IMR-90 (cell line): ENCODE results near the gene DCLK1. TPM values are rescaled to one million over a fixed set of nuclear protein-coding genes. Genes with fewer than 3 reads are reported as not detected.

Source experiments
- ATAC-seq: fragments of 200-7000 bp; cut with Tn5 transposase; 2 replicates; pipeline ENCODE4 v1.9.1; 2020; ENCODE audit warnings: low read depth, mild to moderate bottlenecking, moderate library complexity
- BruUV-seq: library from RNA; stranded (reverse); fragments of 400-500 nt; replicated peaks from 2 replicates; lab custom pipeline; 2021; lab: Mats Ljungman, UMichigan
- CTCF ChIA-PET: fragments of 300-600 bp; formaldehyde crosslinking; extraction: SDS; loops from one replicate; lab custom pipeline; 2021; ENCODE audit warnings: antibody characterized with exemption; lab: Yijun Ruan, JAX
- POLR2A ChIA-PET: fragments of 300-600 bp; sonication (Branson Sonifier 250); formaldehyde crosslinking; loops from one replicate; lab custom pipeline; 2022; ENCODE audit warnings: antibody characterized with exemption; ENCODE audit not compliant: unreplicated experiment; lab: Charles Lee
- DNase-seq: peaks from one replicate; pipeline ENCODE4 v3.0.0; 2013
- H2AFZ ChIP-seq: replicated peaks from 2 replicates; pipeline ENCODE3; 2013; ENCODE audit warnings: low read length, mild to moderate bottlenecking; ENCODE audit not compliant: poor library complexity
- H2AK5ac ChIP-seq: 2 replicates; pipeline ENCODE4 v1.6.1; 2013; ENCODE audit warnings: low read depth, low read length, inconsistent platforms
- H2AK9ac ChIP-seq: replicated peaks from 2 replicates; pipeline ENCODE3; 2013; ENCODE audit warnings: mild to moderate bottlenecking, low read depth, low read length, moderate library complexity; ENCODE audit not compliant: poor library complexity
- H2BK120ac ChIP-seq: 2 replicates; pipeline ENCODE4 v1.6.1; 2013; ENCODE audit warnings: low read depth, low read length, inconsistent platforms
- H2BK15ac ChIP-seq: 3 replicates; pipeline ENCODE4 v1.6.1; 2013; ENCODE audit warnings: low read depth, low read length, inconsistent platforms
- H2BK20ac ChIP-seq: 2 replicates; pipeline ENCODE4 v1.6.1; 2013; ENCODE audit warnings: low read depth, mild to moderate bottlenecking, inconsistent platforms, low read length, moderate library complexity
- H2BK5ac ChIP-seq: 2 replicates; pipeline ENCODE4 v1.6.1; 2013; ENCODE audit warnings: mild to moderate bottlenecking, low read depth, low read length, inconsistent platforms; ENCODE audit not compliant: poor library complexity, severe bottlenecking
- H3K14ac ChIP-seq: replicated peaks from 2 replicates; pipeline ENCODE4 v1.6.1; 2013; ENCODE audit warnings: low read depth, low read length, inconsistent platforms
- H3K18ac ChIP-seq: 2 replicates; pipeline ENCODE4 v1.6.1; 2013; ENCODE audit warnings: low read depth, low read length, control low read depth
- H3K23ac ChIP-seq: 2 replicates; pipeline ENCODE4 v1.6.1; 2013; ENCODE audit warnings: low read depth, low read length, inconsistent platforms
- H3K27ac ChIP-seq: 2 replicates; pipeline ENCODE4 v1.5.1; 2013; ENCODE audit warnings: mild to moderate bottlenecking, control low read depth, low read length; ENCODE audit not compliant: insufficient read depth
- H3K27me3 ChIP-seq: 2 replicates; pipeline ENCODE4 v1.6.1; 2013; ENCODE audit warnings: low read length; ENCODE audit not compliant: control insufficient read depth, insufficient read depth
- H3K36me3 ChIP-seq: 2 replicates; pipeline ENCODE4 v1.6.1; 2013; ENCODE audit warnings: low read length, mixed read lengths; ENCODE audit not compliant: control insufficient read depth, insufficient read depth
- H3K4ac ChIP-seq: 2 replicates; pipeline ENCODE4 v1.6.1; 2013; ENCODE audit warnings: low read depth, low read length, inconsistent platforms
- H3K4me1 ChIP-seq: 2 replicates; pipeline ENCODE4 v1.6.1; 2013; ENCODE audit warnings: low read length, mixed read lengths; ENCODE audit not compliant: control insufficient read depth, insufficient read depth
- H3K4me2 ChIP-seq: 2 replicates; pipeline ENCODE4 v1.6.1; 2013; ENCODE audit warnings: low read depth, mild to moderate bottlenecking, control low read depth, low read length, moderate library complexity
- H3K4me3 ChIP-seq: 2 replicates; pipeline ENCODE4 v1.5.1; 2013; ENCODE audit warnings: low read depth, mild to moderate bottlenecking, control low read depth, low read length, moderate library complexity; ENCODE audit not compliant: insufficient read depth
- H3K56ac ChIP-seq: 2 replicates; pipeline ENCODE4 v1.6.1; 2013; ENCODE audit warnings: low read length, inconsistent platforms; ENCODE audit not compliant: insufficient read depth; ENCODE audit errors: extremely low read depth
- H3K79me1 ChIP-seq, 2 experiments: 2 replicates each; pipeline ENCODE4 v1.6.1; 2013; ENCODE audit warnings: low read length in 2 of 2, inconsistent platforms in 1 of 2, low read depth in 1 of 2
- H3K9ac ChIP-seq: 2 replicates; pipeline ENCODE4 v1.6.1; 2013; ENCODE audit warnings: low read depth, low read length, control low read depth
- H3K9me1 ChIP-seq: 2 replicates; pipeline ENCODE4 v1.6.1; 2013; ENCODE audit warnings: low read length, inconsistent platforms; ENCODE audit not compliant: insufficient read depth
- H3K9me3 ChIP-seq: 2 replicates; pipeline ENCODE4 v1.6.1; 2013; ENCODE audit warnings: low read length; ENCODE audit not compliant: control insufficient read depth, insufficient read depth
- H4K20me1 ChIP-seq: 2 replicates; pipeline ENCODE4 v1.6.1; 2013; ENCODE audit warnings: low read length, inconsistent platforms; ENCODE audit not compliant: insufficient read depth
- H4K5ac ChIP-seq: 2 replicates; pipeline ENCODE4 v1.6.1; 2013; ENCODE audit warnings: mild to moderate bottlenecking, low read depth, low read length, control low read depth
- H4K8ac ChIP-seq, 2 experiments: 2 replicates each; pipeline ENCODE4 v1.6.1; 2013; ENCODE audit warnings: low read depth in 2 of 2, low read length in 2 of 2, control low read depth in 1 of 2, inconsistent platforms in 1 of 2
- H4K91ac ChIP-seq: 2 replicates; pipeline ENCODE4 v1.6.1; 2013; ENCODE audit warnings: low read depth, low read length, inconsistent platforms; ENCODE audit not compliant: insufficient read depth
- BHLHE40 ChIP-seq: fragments of 150-350 bp; IDR thresholded peaks from 2 replicates; pipeline ENCODE4 v1.6.1; 2016; ENCODE audit warnings: mild to moderate bottlenecking, low read depth, low read length
- CEBPB ChIP-seq: IDR thresholded peaks from 2 replicates; pipeline ENCODE4 v1.6.1; 2012; ENCODE audit warnings: low read depth, low read length, improper control_type of control experiment
- CHD1 ChIP-seq: IDR thresholded peaks from 2 replicates; pipeline ENCODE4 v1.6.1; 2012; ENCODE audit warnings: low read depth, low read length, improper control_type of control experiment
- CTCF ChIP-seq: conservative IDR thresholded peaks from 2 replicates; pipeline ENCODE4 v1.5.1; 2012; ENCODE audit warnings: mild to moderate bottlenecking, low read depth, low read length, improper control_type of control experiment
- ELK1 ChIP-seq: fragments of 150-350 bp; IDR thresholded peaks from 2 replicates; pipeline ENCODE4 v1.6.1; 2016; ENCODE audit warnings: low read depth, mild to moderate bottlenecking, low read length, moderate library complexity, borderline replicate concordance
- FOS ChIP-seq: fragments of 150-350 bp; IDR thresholded peaks from 2 replicates; pipeline ENCODE4 v1.6.1; 2016; ENCODE audit warnings: low read depth, low read length
- MAFK ChIP-seq: IDR thresholded peaks from 2 replicates; pipeline ENCODE4 v1.6.1; 2012; ENCODE audit warnings: low read depth, low read length, improper control_type of control experiment
- MAZ ChIP-seq: IDR thresholded peaks from 2 replicates; pipeline ENCODE4 v1.6.1; 2012; ENCODE audit warnings: low read depth, mild to moderate bottlenecking, low read length, improper control_type of control experiment, moderate library complexity, borderline replicate concordance
- MXI1 ChIP-seq: IDR thresholded peaks from 2 replicates; pipeline ENCODE4 v1.6.1; 2012; ENCODE audit warnings: low read depth, mild to moderate bottlenecking, low read length, moderate library complexity, borderline replicate concordance
- NFE2L2 ChIP-seq: fragments of 150-350 bp; IDR thresholded peaks from 2 replicates; pipeline ENCODE4 v1.6.1; 2016; ENCODE audit warnings: low read depth, mild to moderate bottlenecking, low read length
- POLR2A ChIP-seq: IDR thresholded peaks from 2 replicates; pipeline ENCODE4 v1.6.1; 2012; ENCODE audit warnings: mild to moderate bottlenecking, low read depth, low read length
- RAD21 ChIP-seq: IDR thresholded peaks from 2 replicates; pipeline ENCODE4 v1.6.1; 2012; ENCODE audit warnings: low read length, improper control_type of control experiment
- RCOR1 ChIP-seq: IDR thresholded peaks from 2 replicates; pipeline ENCODE4 v1.6.1; 2012; ENCODE audit warnings: mild to moderate bottlenecking, low read length, improper control_type of control experiment; ENCODE audit not compliant: insufficient replicate concordance
- RFX5 ChIP-seq: IDR thresholded peaks from 2 replicates; pipeline ENCODE4 v1.8.0; 2012; ENCODE audit warnings: low read depth, mild to moderate bottlenecking, low read length, moderate library complexity
- SMC3 ChIP-seq: fragments of 150-350 bp; IDR thresholded peaks from 2 replicates; pipeline ENCODE4 v1.6.1; 2016; ENCODE audit warnings: low read depth, mild to moderate bottlenecking, antibody characterized with exemption, low read length, moderate library complexity
- WGBS, 2 experiments: methylation state at CpG; one replicate each; pipeline versions ENCODE4 v1.1.5 to v1.1.7; 2013; ENCODE audit warnings: missing lambda C conversion rate in 2 of 2; ENCODE audit not compliant: insufficient read length in 1 of 2; ENCODE audit errors: extremely low coverage in 2 of 2; 5-methylcytosine and 5-hydroxymethylcytosine counted together
- dilution Hi-C: fragments of 300-500 bp; cut with HindIII; formaldehyde crosslinking; loops from one replicate; pipeline ENCODE4 v1.14.3; 2018; ENCODE audit warnings: low sequenced_read_pairs; ENCODE audit not compliant: unreplicated experiment
- in situ Hi-C: fragments of 300-500 bp; cut with MboI; formaldehyde crosslinking; loops from 3 replicates; pipeline ENCODE4 v1.14.3; 2019; ENCODE audit warnings: low sequenced_read_pairs, inconsistent platforms, mixed read lengths
- intact Hi-C: fragments of 100-400 bp; cut with micrococcal nuclease; formaldehyde crosslinking; loops from 2 replicates; pipeline ENCODE4 v1.10.0; 2022
- polyA plus RNA-seq, 3 experiments: library from polyadenylated mRNA; depleted of rRNA; stranded (reverse); fragments of >200 nt; gene quantifications; 2 replicates each; pipeline ENCODE4 v1.2.3, GENCODE V29; 2012; ENCODE audit warnings: low replicate concordance in 1 of 3
- total RNA-seq: library from RNA; depleted of rRNA; stranded (reverse); fragments of >200 nt; gene quantifications from 2 replicates; pipeline ENCODE4 v1.2.3, GENCODE V29; 2012
- TF ChIP-seq, protein P1 (sequence below): fragments of 150-350 bp; IDR thresholded peaks from 2 replicates; pipeline ENCODE4 v1.6.1; 2017; ENCODE audit warnings: mild to moderate bottlenecking, antibody characterized with exemption, low read length, low read depth

The DCLK1 gene
- total and polyA plus RNA-seq, 2 of the 4 experiments (the other 2 are of a cell fraction): under 0.01 to 0.02 TPM

GRCh38 chr13:36082396-36082795 lies 48.8 kb downstream of the DCLK1 start:
- Histone ChIP-seq H4K5ac (no peak overlapping the region), H3K14ac (no peak overlapping the region), H2AK5ac (no peak overlapping the region), H3K4ac (no peak overlapping the region), H2AK9ac (no peak overlapping the region), H3K56ac (no peak overlapping the region), H3K23ac (no peak overlapping the region), H3K4me1 (no peaks in the 10 kb centered on the region), H3K18ac (no peak overlapping the region), H4K91ac (no peak overlapping the region), H3K4me3 (no peak overlapping the region), H4K20me1 (no peaks in the 10 kb centered on the region), H3K79me1 (no peaks in the 10 kb centered on the region), H2BK20ac (no peak overlapping the region), H3K27me3 (no peaks in the 10 kb centered on the region), H2AFZ (no peak overlapping the region), H3K9me1 (no peaks in the 10 kb centered on the region), H3K27ac (no peak overlapping the region), H4K8ac (no peak overlapping the region), H2BK5ac (no peak overlapping the region), H2BK120ac (no peak overlapping the region), H2BK15ac (no peak overlapping the region), H3K4me2 (no peak overlapping the region), H3K9me3 (no peaks in the 10 kb centered on the region), H3K9ac (no peak overlapping the region), H3K36me3 (no peaks in the 10 kb centered on the region)
- no CpG with 5 or more reads among the region's 2 CpGs for WGBS, 2 experiments
- TF ChIP-seq MAZ (no peak), SMC3 (no peak), CEBPB (no peak), MAFK (no peak), MXI1 (no peak), BHLHE40 (no peak), CTCF (no peak), POLR2A (no peak), FOS (no peak), RAD21 (no peak), NFE2L2 (no peak), CHD1 (no peak), ELK1 (no peak), RCOR1 (no peak), RFX5 (no peak)
- TF ChIP-seq, protein P1, sequence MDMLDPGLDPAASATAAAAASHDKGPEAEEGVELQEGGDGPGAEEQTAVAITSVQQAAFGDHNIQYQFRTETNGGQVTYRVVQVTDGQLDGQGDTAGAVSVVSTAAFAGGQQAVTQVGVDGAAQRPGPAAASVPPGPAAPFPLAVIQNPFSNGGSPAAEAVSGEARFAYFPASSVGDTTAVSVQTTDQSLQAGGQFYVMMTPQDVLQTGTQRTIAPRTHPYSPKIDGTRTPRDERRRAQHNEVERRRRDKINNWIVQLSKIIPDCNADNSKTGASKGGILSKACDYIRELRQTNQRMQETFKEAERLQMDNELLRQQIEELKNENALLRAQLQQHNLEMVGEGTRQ: no peak
- CTCF ChIA-PET: no interaction called here
- intact Hi-C loops (no loop called here), dilution Hi-C loops (no loop called here), in situ Hi-C loops (no loop called here)
- no peak for ATAC-seq
- no TSS peak for BruUV-seq
- no peak for DNase-seq
- POLR2A ChIA-PET: no interaction called here
